ENCODE results near the gene PHF2. TPM values are rescaled to one million over a fixed set of nuclear protein-coding genes. Genes with fewer than 3 reads are reported as not detected.

The PHF2 gene
- total RNA-seq, 1 experiment from 2014 or later: 17.4 TPM

DNA sequence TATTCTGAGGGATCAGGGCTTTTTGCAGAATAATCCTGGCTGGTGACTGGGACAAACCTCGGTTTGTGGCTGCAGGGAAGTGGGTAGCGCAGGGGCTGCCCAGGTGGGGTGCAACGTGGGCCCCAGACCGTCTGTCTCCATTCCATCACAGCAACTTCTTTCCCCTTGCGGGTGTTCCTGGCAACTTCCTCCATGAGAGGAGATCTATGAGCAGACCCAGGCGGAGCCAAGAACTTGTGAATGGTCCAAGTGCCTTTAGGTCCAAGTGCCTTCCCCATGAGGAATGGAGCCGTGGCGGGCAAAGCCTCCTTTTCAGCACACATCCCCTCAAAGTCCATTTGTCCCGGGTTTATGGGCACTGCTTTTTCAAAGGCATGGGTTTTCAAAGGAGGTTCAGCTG, 136.5 kb downstream of the PHF2 start:
- H3K27me3 ChIP-seq (ENCODE audit: insufficient read depth, low read length): no peaks in the 10 kb centered on the region
- no peak for DNase-seq
- H3K56ac ChIP-seq (ENCODE audit: insufficient read length, low read depth, low read length): no peak overlapping the region
- no peak overlapping the region for H2BK12ac ChIP-seq (ENCODE audit: insufficient read length, low read depth, low read length)
- H3K27me3 Mint-ChIP-seq (ENCODE audit: low read depth): peaks cover 1% of the 10 kb centered on the region
- no peaks in the 10 kb centered on the region for H3K4me1 ChIP-seq (ENCODE audit: insufficient read depth, low read length)
- H3K4me3 Mint-ChIP-seq: no peak overlapping the region
- H4K20me1 ChIP-seq (ENCODE audit: control insufficient read depth, insufficient read depth, insufficient read length): no peaks in the 10 kb centered on the region
- H2BK120ac ChIP-seq (ENCODE audit: low read depth, low read length, poor library complexity, severe bottlenecking): no peak overlapping the region
- no peak overlapping the region for H2BK15ac ChIP-seq (ENCODE audit: low read depth, low read length)
- H3K9me3 Mint-ChIP-seq: no peaks in the 10 kb centered on the region
- H3K23ac ChIP-seq (ENCODE audit: insufficient read length, low read depth, low read length): no peak overlapping the region
- no peak overlapping the region for H2AK5ac ChIP-seq (ENCODE audit: insufficient read length, low read length)
- H3K9me3 ChIP-seq (ENCODE audit: control insufficient read depth, low read depth, low read length): no peaks in the 10 kb centered on the region
- H3K79me2 ChIP-seq (ENCODE audit: insufficient read depth, low read length): no peaks in the 10 kb centered on the region
- H3K36me3 Mint-ChIP-seq (ENCODE audit: insufficient read depth in 1 of 3, low read depth in 3 of 3): no peaks in the 10 kb centered on the region
- H4K91ac ChIP-seq (ENCODE audit: insufficient read length, low read depth, low read length): no peak overlapping the region
- H3K4me2 ChIP-seq (ENCODE audit: insufficient read depth, insufficient read length, low read length): no peak overlapping the region
- no peak overlapping the region for H3K4ac ChIP-seq (ENCODE audit: low read depth, low read length)
- H3K23me2 ChIP-seq (ENCODE audit: insufficient read length, low read depth, low read length, poor library complexity, severe bottlenecking): no peaks in the 10 kb centered on the region
- H3K27ac ChIP-seq (ENCODE audit: insufficient read length, low read depth, low read length): no peak overlapping the region
- no peak overlapping the region; a peak in 1 of 7 replicates for H3K27ac Mint-ChIP-seq
- no CpG with 5 or more reads among the region's 9 CpGs for WGBS (ENCODE audit: extremely low coverage, insufficient read length, low lambda C conversion rate)
- no peaks in the 10 kb centered on the region for H3K79me1 ChIP-seq (ENCODE audit: insufficient read depth, low read depth, low read length, poor library complexity, severe bottlenecking)
- no peak overlapping the region for H2BK5ac ChIP-seq (ENCODE audit: insufficient read length, low read length)
- no peak overlapping the region for H3T11ph ChIP-seq (ENCODE audit: low read length)
- no peak overlapping the region for H3K18ac ChIP-seq (ENCODE audit: insufficient read length, low read depth, low read length)
- H4K8ac ChIP-seq (replicated peaks; ENCODE audit: insufficient read length, low read depth, low read length): no peak overlapping the region
- H4K5ac ChIP-seq (ENCODE audit: insufficient read length, low read depth, low read length): no peak overlapping the region
- H3K14ac ChIP-seq (ENCODE audit: insufficient read depth, low read length): no peak overlapping the region
- H2AFZ ChIP-seq (ENCODE audit: low read length): no peak overlapping the region
- no peak overlapping the region for H2BK20ac ChIP-seq (ENCODE audit: low read depth, low read length, poor library complexity, severe bottlenecking)
- H3K9ac ChIP-seq (ENCODE audit: extremely low read depth, insufficient read length, low read length): no peak overlapping the region
- TF ChIP-seq, protein P1, sequence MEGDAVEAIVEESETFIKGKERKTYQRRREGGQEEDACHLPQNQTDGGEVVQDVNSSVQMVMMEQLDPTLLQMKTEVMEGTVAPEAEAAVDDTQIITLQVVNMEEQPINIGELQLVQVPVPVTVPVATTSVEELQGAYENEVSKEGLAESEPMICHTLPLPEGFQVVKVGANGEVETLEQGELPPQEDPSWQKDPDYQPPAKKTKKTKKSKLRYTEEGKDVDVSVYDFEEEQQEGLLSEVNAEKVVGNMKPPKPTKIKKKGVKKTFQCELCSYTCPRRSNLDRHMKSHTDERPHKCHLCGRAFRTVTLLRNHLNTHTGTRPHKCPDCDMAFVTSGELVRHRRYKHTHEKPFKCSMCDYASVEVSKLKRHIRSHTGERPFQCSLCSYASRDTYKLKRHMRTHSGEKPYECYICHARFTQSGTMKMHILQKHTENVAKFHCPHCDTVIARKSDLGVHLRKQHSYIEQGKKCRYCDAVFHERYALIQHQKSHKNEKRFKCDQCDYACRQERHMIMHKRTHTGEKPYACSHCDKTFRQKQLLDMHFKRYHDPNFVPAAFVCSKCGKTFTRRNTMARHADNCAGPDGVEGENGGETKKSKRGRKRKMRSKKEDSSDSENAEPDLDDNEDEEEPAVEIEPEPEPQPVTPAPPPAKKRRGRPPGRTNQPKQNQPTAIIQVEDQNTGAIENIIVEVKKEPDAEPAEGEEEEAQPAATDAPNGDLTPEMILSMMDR (conservative IDR thresholded peaks at IDR 0.05): no peak
- no peaks in the 10 kb centered on the region for H3K4me1 Mint-ChIP-seq

Measured in H9 (cell line).